Peyer's patch (tissue), 4 donors: ENCODE results near the gene CTSD.

Experiments
- POLR2A ChIP-seq, 2 donors: fragments of 450-650 bp; IDR thresholded peaks; one replicate each; pipeline ENCODE4 v1.5.1; 2017; ENCODE audit warnings: antibody characterized with exemption in 2 of 2, mild to moderate bottlenecking in 2 of 2, moderate library complexity in 2 of 2
- TF ChIP-seq, protein P1 (sequence below), 6 experiments: fragments of 450-650 bp in 4 of 6; fragments of 200-600 bp in 2 of 6; sonication (generic) in 1 of 6; IDR thresholded peaks; one replicate each; pipeline ENCODE4 v1.5.1; 2017 to 2019; ENCODE audit warnings: antibody characterized with exemption in 6 of 6, mild to moderate bottlenecking in 3 of 6, moderate library complexity in 1 of 6

DNA sequence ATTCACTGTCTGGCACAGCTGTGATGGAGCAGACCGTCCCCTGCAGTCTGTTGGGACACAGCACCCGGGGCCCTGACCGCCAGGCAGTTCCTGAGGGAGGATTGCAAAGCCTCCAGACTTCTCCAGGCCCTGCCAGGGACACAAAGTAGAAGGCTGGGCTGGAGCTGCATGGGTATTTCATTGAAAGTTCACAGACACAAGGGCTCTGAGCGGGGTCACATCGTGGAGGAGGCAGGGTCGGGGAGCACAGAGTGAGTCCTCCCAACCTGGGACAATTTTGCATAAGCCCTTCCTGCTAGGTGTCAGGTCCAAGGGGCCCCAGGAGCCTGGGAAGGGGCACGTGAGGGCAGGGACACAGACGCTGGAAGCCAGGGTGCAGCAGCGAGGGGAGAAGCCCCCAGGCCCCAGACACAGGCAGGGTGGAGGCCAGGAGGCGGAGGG, 29.1 kb downstream of the CTSD start:
- TF ChIP-seq, protein P1, sequence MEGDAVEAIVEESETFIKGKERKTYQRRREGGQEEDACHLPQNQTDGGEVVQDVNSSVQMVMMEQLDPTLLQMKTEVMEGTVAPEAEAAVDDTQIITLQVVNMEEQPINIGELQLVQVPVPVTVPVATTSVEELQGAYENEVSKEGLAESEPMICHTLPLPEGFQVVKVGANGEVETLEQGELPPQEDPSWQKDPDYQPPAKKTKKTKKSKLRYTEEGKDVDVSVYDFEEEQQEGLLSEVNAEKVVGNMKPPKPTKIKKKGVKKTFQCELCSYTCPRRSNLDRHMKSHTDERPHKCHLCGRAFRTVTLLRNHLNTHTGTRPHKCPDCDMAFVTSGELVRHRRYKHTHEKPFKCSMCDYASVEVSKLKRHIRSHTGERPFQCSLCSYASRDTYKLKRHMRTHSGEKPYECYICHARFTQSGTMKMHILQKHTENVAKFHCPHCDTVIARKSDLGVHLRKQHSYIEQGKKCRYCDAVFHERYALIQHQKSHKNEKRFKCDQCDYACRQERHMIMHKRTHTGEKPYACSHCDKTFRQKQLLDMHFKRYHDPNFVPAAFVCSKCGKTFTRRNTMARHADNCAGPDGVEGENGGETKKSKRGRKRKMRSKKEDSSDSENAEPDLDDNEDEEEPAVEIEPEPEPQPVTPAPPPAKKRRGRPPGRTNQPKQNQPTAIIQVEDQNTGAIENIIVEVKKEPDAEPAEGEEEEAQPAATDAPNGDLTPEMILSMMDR (IDR thresholded peaks at IDR 0.05), result no peak
- no peak for TF ChIP-seq POLR2A (IDR thresholded peaks at IDR 0.05)
